Panc1 (cell line): ENCODE data around the gene UGT1A7.

Source experiments
- CTCF ChIP-seq: fragments of 450-650 bp; IDR thresholded peaks from 2 replicates; pipeline ENCODE4 v1.5.1; 2017; ENCODE audit warnings: mild to moderate bottlenecking
- POLR2AphosphoS5 ChIP-seq: IDR thresholded peaks from 2 replicates; pipeline ENCODE4 v1.6.1; 2012; ENCODE audit warnings: mild to moderate bottlenecking, low read depth, low read length, moderate library complexity
- REST ChIP-seq, 2 experiments: IDR thresholded peaks; 2 replicates each; pipeline ENCODE4 v1.6.1; 2011 to 2012; ENCODE audit warnings: low read depth in 2 of 2, control low read depth in 1 of 2, low read length in 1 of 2, mild to moderate bottlenecking in 1 of 2, moderate library complexity in 1 of 2; ENCODE audit not compliant: insufficient read depth in 1 of 2
- SIN3A ChIP-seq: IDR thresholded peaks from 2 replicates; pipeline ENCODE4 v1.6.1; 2012; ENCODE audit warnings: low read depth, mild to moderate bottlenecking, low read length, moderate library complexity, borderline replicate concordance; ENCODE audit not compliant: insufficient read depth
- TCF7L2 ChIP-seq: IDR thresholded peaks from 2 replicates; pipeline ENCODE4 v1.6.1; 2011; ENCODE audit warnings: mild to moderate bottlenecking, low read depth, low read length, inconsistent platforms

- TF ChIP-seq POLR2AphosphoS5 (no peak), CTCF (no peak), REST (IDR thresholded peaks at IDR 0.05; ENCODE audit: insufficient read depth in 1 of 2, low read depth in 2 of 2, low read length in 1 of 2) (no peak), TCF7L2 (no peak), SIN3A (no peak)
Measured at GRCh38 chr2:233799087-233799665, 117.5 kb downstream of the UGT1A7 start.
